LNCAP (cell line): Measurements from ENCODE around the gene ARID3C.

Experiments
- CTCF ChIP-seq: fragments of 450-650 bp; IDR thresholded peaks from 2 replicates; pipeline ENCODE4 v1.5.1; 2017; ENCODE audit warnings: mild to moderate bottlenecking

ARID3C gene

GRCh38 chr9:34629491-34629808, 584 bp upstream of the ARID3C start:
- TF ChIP-seq CTCF, result no peak

GRCh38 chr9:34627716-34628655, 880 bp downstream of the ARID3C start:
- TF ChIP-seq CTCF, result no peak

- TF ChIP-seq CTCF, result no peak
Measured at GRCh38 chr9:34625186-34625486, 3.7 kb downstream of the ARID3C start.

GRCh38 chr9:34624475-34625185, 4.2 kb downstream of the ARID3C start:
- no peak for TF ChIP-seq CTCF

GRCh38 chr9:34623374-34624235, 5.3 kb downstream of the ARID3C start:
- no peak for TF ChIP-seq CTCF

- TF ChIP-seq CTCF, result no peak
Measured at GRCh38 chr9:34620061-34620994, 8.5 kb downstream of the ARID3C start, which contains the start of gene DCTN3. Gene DCTN3 (minus strand): TSS chr9:34620495. CDS start chr9:34620464, 31 bp downstream.
